Transverse colon (tissue), 4 donors: ENCODE measurements around the gene OR10A4. TPM values are rescaled to one million over a fixed set of nuclear protein-coding genes. Genes with fewer than 3 reads are reported as not detected.

Experiments used
- DNase-seq: peaks from one replicate; pipeline ENCODE4 v3.0.0-alpha.2; 2019
- H3K27ac ChIP-seq, 4 donors: fragments of 200-600 bp; sonication (generic); 2 replicates each; pipeline ENCODE4 v1.5.1; 2016 to 2018; ENCODE audit warnings: inconsistent platforms in 4 of 4
- H3K27me3 ChIP-seq: fragments of 200-600 bp; sonication (generic); 2 replicates; pipeline ENCODE4 v1.5.1; 2017; ENCODE audit warnings: inconsistent platforms
- H3K36me3 ChIP-seq, 4 donors: fragments of 200-600 bp; sonication (generic); 2 replicates each; pipeline ENCODE4 v1.5.1; 2017 to 2019; ENCODE audit warnings: inconsistent platforms in 4 of 4
- H3K4me1 ChIP-seq, 4 donors: fragments of 200-600 bp; sonication (generic); 2 replicates each; pipeline ENCODE4 v1.5.1; 2017 to 2020; ENCODE audit warnings: inconsistent platforms in 4 of 4
- H3K4me3 ChIP-seq, 4 donors: fragments of 200-600 bp; sonication (generic); 1 replicate in 1 of 4; 2 replicates in 3 of 4; pipeline versions ENCODE4 v1.5.1 to v1.6.1; 2017 to 2019; ENCODE audit warnings: inconsistent platforms in 4 of 4
- H3K9me3 ChIP-seq, 2 donors: fragments of 200-600 bp; sonication (generic); 2 replicates each; pipeline ENCODE4 v1.5.1; 2017 to 2019; ENCODE audit warnings: inconsistent platforms in 2 of 2
- CTCF ChIP-seq, 5 experiments: fragments of 200-600 bp in 3 of 5; fragments of 450-650 bp in 2 of 5; sonication (generic) in 3 of 5; IDR thresholded peaks; 1 replicate in 2 of 5; 2 replicates in 3 of 5; pipeline ENCODE4 v1.5.1; 2016 to 2017; ENCODE audit warnings: antibody characterized with exemption in 5 of 5, inconsistent platforms in 3 of 5, mild to moderate bottlenecking in 2 of 5, moderate library complexity in 1 of 5
- EP300 ChIP-seq: sonication (generic); formaldehyde crosslinking; IDR thresholded peaks from one replicate; pipeline ENCODE4 v1.6.1; 2017; ENCODE audit warnings: antibody characterized with exemption, low read depth
- POLR2A ChIP-seq: fragments of 450-650 bp; IDR thresholded peaks from one replicate; pipeline ENCODE4 v1.6.1; 2016; ENCODE audit warnings: antibody characterized with exemption, mild to moderate bottlenecking, moderate library complexity
- POLR2AphosphoS5 ChIP-seq, 3 donors: sonication (generic); formaldehyde crosslinking; IDR thresholded peaks; one replicate each; pipeline ENCODE4 v1.6.1; 2016; ENCODE audit warnings: antibody characterized with exemption in 3 of 3
- WGBS, 2 donors: methylation state at CpG; one replicate each; pipeline ENCODE4 v1.1.5; 2018; ENCODE audit warnings: low coverage in 1 of 2; 5-methylcytosine and 5-hydroxymethylcytosine counted together
- in situ Hi-C, 4 donors: fragments of 200-750 bp; cut with MboI; loops; one replicate each; pipeline versions ENCODE4 v1.15.0 to v1.15.1; 2017; ENCODE audit warnings: low sequenced_read_pairs in 3 of 4, low pct_ligation_motif_present in 1 of 4, low pct_unique_long_range_greater_than_20kb in 1 of 4
- intact Hi-C: fragments of 100-400 bp; cut with DNase I; formaldehyde crosslinking; loops from one replicate; pipeline ENCODE4 v1.15.1; 2023; ENCODE audit warnings: low total_unique reads
- total RNA-seq, 4 donors: library from RNA; depleted of rRNA; stranded (reverse); fragments of >200 nt; gene quantifications; one replicate each; pipeline ENCODE4 v1.1.0, GENCODE V29; 2016

Gene OR10A4
- total RNA-seq, 4 donors from 2014 or later: not detected

- intact Hi-C loops: no loop called here
- H3K36me3 ChIP-seq: no peaks in the 10 kb centered on the region
- H3K4me3 ChIP-seq: no peak overlapping the region
- no peak for DNase-seq
- in situ Hi-C loops: no loop called here
- no peak for TF ChIP-seq POLR2AphosphoS5 (IDR thresholded peaks at IDR 0.05)
- no peak for TF ChIP-seq CTCF (IDR thresholded peaks at IDR 0.05)
- no peak for TF ChIP-seq EP300
- TF ChIP-seq POLR2A: no peak
- H3K27me3 ChIP-seq: no peaks in the 10 kb centered on the region
- H3K9me3 ChIP-seq: no peaks in the 10 kb centered on the region
- no peak overlapping the region for H3K27ac ChIP-seq
- no peaks in the 10 kb centered on the region for H3K4me1 ChIP-seq
These were observed 34.7 kb upstream of the OR10A4 start for GRCh38 chr11:6841694-6842093.

DNA sequence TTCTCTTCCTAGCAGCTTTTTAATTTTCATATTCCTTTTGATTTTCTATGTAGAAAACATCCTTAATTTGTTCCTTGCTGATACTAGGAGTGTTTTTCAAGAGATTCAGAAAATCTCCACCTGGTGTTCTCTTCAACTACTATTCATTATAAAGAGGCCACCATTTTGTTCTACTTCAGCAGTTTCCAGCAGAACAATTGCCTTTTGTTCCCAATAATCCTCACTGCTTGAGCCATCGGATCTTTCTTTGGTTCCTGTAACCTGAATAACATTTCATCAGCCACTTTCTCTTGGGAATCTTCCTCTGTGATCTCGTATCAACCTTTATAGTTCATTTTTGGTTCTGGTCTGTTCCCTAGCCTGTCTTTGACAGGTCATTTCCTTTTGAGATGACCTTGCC lies 32.8 kb upstream of the OR10A4 start:
- H3K27me3 ChIP-seq: no peaks in the 10 kb centered on the region
- intact Hi-C loops: no loop called here
- no peak for DNase-seq
- no peak for TF ChIP-seq POLR2A
- TF ChIP-seq POLR2AphosphoS5 (IDR thresholded peaks at IDR 0.05): no peak
- no peak for TF ChIP-seq EP300
- no peak for TF ChIP-seq CTCF (IDR thresholded peaks at IDR 0.05)
- no peaks in the 10 kb centered on the region for H3K36me3 ChIP-seq
- H3K4me1 ChIP-seq: no peaks in the 10 kb centered on the region
- in situ Hi-C loops: no loop called here
- no peak overlapping the region for H3K27ac ChIP-seq
- H3K4me3 ChIP-seq: no peak overlapping the region
- H3K9me3 ChIP-seq: no peaks in the 10 kb centered on the region
- WGBS, 2 donors: 46 to 79% methylated on average over 2 of the region's 2 CpGs

DNA sequence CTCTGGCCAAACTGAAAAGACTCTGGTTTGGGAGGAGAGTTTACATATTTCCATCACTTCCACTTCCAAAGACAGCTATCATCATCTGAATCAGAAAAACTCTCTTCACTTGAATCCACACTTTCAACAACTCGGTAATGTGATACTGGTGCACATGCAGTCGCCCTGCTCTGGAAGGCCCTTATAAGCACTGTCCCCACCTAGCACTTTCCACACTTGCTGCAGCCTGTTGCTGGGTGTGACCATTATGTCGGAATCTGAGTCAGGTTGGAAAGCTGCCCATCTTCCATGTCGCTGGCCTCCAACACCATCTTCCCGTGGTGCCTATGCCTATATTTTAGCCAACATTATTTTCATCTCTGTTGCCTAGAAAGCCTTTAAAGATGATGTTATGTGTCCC lies 32.1 kb upstream of the OR10A4 start:
- Histone ChIP-seq H3K27me3 (no peaks in the 10 kb centered on the region), H3K27ac (no peak overlapping the region), H3K9me3 (no peaks in the 10 kb centered on the region), H3K36me3 (no peaks in the 10 kb centered on the region), H3K4me1 (no peaks in the 10 kb centered on the region), H3K4me3 (no peak overlapping the region)
- TF ChIP-seq CTCF (IDR thresholded peaks at IDR 0.05): no peak
- no peak for TF ChIP-seq EP300
- no peak for TF ChIP-seq POLR2A
- TF ChIP-seq POLR2AphosphoS5 (IDR thresholded peaks at IDR 0.05): no peak
- in situ Hi-C loops (no loop called here), intact Hi-C loops (no loop called here)
- DNase-seq: no peak
- 94 to 100% methylated on average over 3 to 5 of the region's 5 CpGs for WGBS, 2 donors

DNA sequence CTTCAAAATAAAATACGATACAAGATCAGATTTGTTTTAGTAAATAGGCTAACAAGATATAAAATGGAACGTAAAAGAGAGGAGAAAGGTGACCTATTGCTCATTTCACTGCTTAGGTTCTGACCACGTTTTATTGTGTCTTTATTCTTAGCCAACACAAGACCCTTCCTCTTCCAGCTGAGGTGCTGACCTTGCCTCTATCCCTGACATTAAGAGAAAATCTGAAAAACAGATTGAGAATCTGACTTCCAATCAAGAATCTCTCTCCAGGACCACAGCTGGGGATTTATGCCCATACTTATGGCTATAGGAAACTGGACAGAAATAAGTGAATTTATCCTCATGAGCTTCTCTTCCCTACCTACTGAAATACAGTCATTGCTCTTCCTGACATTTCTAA lies 31.0 kb upstream of the OR10A4 start, which contains the start of gene OR10A5:
OR10A5 (plus strand) TSS at position 301 of the 400 bp plus-strand sequence; CDS start at position 301, 0 bp downstream.
- no peak within 1 kb of the TSS for H3K4me3 ChIP-seq
- no peaks in the 10 kb centered on the region for H3K4me1 ChIP-seq
- H3K36me3 ChIP-seq: no peaks in the 10 kb centered on the region
- no peaks in the 10 kb centered on the region for H3K9me3 ChIP-seq
- TF ChIP-seq EP300 (no peak), CTCF (IDR thresholded peaks at IDR 0.05) (no peak), POLR2AphosphoS5 (IDR thresholded peaks at IDR 0.05) (no peak), POLR2A (no peak)
- DNase-seq: no peak
- intact Hi-C loops: no loop called here
- WGBS, 2 donors: 70 to 79% methylated on average over 3 of the region's 3 CpGs
- H3K27ac ChIP-seq: no peak within 1 kb of the TSS
- H3K27me3 ChIP-seq: no peaks in the 10 kb centered on the region
- in situ Hi-C loops: no loop called here
